ENCODE measurements around the gene MAST4.

MAST4 gene

DNA sequence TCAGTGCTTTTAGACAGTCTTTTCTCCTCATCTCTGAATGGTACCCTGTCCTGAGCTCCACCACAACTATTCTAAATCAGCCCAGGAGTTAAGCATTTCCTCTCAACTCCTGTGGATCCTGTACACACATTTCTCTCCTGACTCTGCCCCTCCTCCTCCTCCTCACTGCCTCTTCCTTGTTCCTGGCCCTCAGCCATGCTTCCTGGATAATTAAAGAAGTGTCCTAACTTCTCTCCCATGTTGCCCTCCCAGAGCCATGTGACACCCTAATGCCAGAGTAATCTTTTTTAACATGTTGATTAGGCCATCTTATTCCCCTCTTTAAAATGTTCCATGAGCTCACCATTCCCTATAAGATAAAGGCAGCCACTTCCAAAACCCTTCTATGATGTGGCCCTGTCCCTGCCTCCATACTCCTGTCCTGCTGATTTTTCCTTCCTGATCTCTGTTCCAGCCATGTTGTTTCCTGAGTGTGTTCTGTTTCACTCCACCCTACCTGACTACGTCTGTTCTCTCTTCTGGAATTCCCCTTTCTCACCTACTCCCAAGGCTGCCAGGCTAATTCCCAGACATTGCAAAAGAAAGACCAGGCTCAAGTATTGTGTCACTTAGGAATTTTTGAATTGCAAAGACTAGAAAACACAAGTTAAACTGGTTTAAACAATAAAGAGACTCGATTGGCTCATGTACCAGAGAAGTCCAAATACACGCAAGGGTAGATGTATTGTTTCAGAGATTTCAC is 295.2 kb downstream of the MAST4 start:
- in situ Hi-C loops (cut with HindIII; ENCODE audit: low sequenced_read_pairs), result no loop called here

DNA sequence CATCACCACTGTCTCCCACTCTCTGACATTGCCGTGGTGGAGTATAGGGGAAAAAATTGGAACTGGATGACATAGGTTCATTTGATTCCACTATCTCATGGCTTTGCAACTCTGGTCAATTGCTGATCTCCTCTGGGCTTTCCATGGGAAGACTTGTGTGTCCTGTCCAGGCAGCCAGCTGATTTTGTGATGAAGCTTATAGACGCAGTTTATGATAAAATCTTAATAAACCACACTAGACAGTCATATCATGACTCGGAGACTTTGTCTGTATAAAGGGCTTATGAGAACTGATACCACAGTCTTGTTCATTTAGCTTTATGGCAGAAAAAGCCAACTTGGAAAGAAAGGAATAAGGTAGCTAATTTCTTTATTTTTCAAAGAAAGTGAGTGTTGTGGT is 296.5 kb downstream of the MAST4 start:
- in situ Hi-C loops (cut with HindIII; ENCODE audit: low sequenced_read_pairs), result no loop called here

DNA sequence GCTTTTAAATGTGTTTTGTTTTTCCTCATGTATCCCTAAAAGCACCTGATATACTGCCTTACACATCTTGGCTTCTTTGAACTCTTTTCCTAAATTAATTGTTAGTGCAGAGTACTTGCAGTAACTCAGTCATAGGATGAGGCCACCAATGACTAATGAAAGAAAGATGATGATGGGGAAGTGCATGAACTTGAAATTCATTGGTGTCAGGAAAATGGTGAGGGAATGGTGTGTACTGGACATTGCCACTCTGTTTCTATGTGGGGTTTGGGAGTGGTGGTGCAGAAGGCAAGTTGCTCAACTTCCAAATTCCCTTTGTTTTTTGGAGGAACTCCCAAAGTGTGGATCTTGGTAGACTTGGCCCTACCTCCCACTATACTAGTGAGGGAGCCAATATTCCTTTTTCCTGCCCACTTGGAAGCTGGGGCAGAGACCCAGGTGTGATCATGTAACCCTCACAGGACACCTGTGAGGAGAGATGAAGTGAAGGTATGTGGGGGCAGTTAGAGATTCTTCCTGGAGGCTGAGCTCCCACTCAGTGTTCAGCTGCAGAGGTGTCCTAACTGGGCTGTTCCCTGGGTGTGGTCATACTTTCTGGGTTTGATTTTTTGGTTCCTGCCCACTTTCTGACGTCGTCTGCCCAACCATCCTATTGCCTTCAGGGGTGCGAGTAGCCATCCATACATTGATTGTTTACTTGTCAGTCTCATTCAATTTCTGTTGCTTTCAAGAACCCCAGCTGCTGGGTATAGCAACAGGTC is 298.5 kb downstream of the MAST4 start:
- in situ Hi-C loops (cut with HindIII; ENCODE audit: low sequenced_read_pairs), result no loop called here

- in situ Hi-C loops (cut with HindIII; ENCODE audit: low sequenced_read_pairs), result no loop called here
Measured at GRCh38 chr5:66896171-66896570, 300.0 kb downstream of the MAST4 start.

GRCh38 chr5:66897356-66897755 is 301.2 kb downstream of the MAST4 start:
- in situ Hi-C loops (cut with HindIII; ENCODE audit: low sequenced_read_pairs), result no loop called here

DNA sequence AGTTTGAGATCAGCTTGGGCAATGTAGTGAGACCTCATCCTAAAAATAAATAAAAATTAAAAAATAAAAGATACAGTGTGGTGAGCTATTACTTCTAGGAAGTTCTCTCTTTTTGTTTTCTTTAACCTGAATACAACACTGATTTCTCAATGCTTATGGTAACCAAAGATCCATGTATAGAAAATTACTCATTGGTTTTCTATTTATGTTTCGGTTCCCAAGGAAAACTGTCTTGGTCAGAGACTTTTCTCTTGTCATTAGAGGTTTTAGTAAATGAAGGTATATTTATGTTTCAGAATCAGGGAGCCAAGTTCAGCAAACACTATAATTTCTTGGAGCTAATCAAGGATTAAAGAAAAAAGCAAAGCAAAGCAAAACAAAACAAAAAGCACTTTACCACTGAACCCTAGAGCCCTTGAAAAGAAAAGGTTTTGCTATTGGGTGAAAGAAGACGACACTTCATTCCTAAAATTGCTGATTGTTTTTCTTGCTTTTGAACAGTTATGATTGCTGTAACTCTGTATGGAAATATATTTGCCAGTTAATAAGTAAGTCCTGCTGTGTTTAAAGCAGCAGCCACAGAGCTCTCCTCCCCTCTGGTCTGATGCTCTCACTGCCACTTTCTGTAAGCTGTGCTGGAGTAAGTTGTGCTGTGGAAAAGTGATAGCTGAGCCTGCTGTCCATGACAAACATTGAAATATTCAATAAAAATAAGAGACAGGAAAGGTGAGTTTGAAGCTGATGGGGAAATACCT is 302.2 kb downstream of the MAST4 start:
- in situ Hi-C loops (cut with HindIII; ENCODE audit: low sequenced_read_pairs), result no loop called here

DNA sequence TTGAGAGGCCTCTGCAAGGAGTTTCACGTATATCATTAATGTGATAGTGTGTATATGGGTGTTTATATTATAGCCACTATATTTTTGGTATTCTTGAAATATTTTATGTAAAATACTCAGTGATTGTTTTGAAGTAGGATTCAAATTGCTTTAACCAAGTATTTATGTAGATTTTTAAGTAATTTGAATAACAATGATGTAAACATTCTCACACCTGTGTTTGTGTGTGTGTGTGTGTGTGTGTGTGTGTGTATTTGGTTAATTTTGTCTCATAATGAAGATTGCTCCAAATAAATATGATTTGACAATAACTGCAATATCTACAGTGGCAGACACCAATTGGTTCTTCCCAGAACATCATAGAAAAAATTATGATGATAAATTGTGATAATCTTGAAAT is 307.0 kb downstream of the MAST4 start:
- in situ Hi-C loops (cut with HindIII; ENCODE audit: low sequenced_read_pairs), result no loop called here

- in situ Hi-C loops (cut with HindIII; ENCODE audit: low sequenced_read_pairs), result no loop called here
Measured at GRCh38 chr5:66903709-66904108, 307.5 kb downstream of the MAST4 start.

GRCh38 chr5:66904189-66904588 is 308.0 kb downstream of the MAST4 start:
- in situ Hi-C loops (cut with HindIII; ENCODE audit: low sequenced_read_pairs), result no loop called here

DNA sequence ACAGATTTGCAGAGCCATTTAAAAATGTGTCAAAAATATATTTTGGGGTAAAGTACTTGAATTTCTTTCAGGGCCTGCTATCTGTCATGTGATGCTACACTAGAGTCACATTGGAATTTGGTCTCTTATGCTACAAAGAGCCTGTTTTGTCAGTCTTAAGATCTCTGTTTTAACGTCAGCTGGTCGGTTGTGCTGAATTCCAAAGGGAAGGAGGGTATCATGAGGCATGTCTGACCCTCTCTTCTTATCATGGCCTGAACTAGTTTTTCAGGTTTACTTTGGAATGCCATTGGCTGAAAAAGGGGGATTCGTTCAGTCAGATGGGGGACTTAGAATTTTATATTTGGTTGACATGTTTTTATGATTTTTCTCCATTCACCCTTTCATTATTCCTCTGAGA is 309.8 kb downstream of the MAST4 start:
- in situ Hi-C loops (cut with HindIII; ENCODE audit: low sequenced_read_pairs), result no loop called here

DNA sequence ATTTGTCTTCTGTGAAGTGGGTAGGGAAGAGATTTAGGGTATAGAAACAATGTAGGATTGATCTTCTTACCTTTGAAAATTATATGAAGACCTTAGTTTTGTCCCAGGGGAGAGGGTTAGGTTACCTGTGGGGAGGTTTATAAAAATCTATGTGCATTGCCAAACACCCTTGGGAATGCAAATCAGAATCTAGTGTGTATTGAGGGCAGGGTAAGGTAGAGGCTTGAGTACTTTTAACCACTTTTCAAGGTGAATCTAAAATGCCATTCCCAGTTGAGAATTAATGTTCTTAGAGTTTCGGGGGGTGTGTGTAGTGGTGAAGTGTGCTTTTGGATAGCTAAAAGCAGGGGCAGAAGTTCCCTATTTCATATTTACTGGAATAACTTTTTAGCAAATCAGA is 312.0 kb downstream of the MAST4 start:
- in situ Hi-C loops (cut with HindIII; ENCODE audit: low sequenced_read_pairs), result no loop called here

- in situ Hi-C loops (cut with HindIII; ENCODE audit: low sequenced_read_pairs), result no loop called here
Measured at GRCh38 chr5:66909364-66909763, 313.2 kb downstream of the MAST4 start.

DNA sequence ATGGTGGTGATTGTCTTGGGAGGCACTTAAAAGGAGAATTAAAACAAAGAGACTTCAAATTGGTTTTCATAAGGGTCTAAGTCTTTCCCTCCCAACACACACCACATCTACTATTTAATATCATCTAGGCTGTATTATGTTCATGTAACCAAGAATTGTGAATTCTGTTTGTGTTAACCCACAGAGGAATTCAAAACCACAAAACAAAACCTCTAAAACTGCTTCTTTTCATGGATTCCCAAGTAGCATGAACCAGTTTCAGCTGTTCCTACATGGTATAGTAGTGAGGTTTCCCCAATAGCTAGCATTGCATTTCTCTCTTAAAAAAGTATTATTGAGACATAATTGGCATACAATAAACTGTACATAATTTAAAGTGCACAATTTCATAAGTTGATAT is 316.6 kb downstream of the MAST4 start:
- in situ Hi-C loops (cut with HindIII; ENCODE audit: low sequenced_read_pairs), result no loop called here

- in situ Hi-C loops (cut with HindIII; ENCODE audit: low sequenced_read_pairs), result no loop called here
Measured at GRCh38 chr5:66915531-66915930, 319.3 kb downstream of the MAST4 start.

DNA sequence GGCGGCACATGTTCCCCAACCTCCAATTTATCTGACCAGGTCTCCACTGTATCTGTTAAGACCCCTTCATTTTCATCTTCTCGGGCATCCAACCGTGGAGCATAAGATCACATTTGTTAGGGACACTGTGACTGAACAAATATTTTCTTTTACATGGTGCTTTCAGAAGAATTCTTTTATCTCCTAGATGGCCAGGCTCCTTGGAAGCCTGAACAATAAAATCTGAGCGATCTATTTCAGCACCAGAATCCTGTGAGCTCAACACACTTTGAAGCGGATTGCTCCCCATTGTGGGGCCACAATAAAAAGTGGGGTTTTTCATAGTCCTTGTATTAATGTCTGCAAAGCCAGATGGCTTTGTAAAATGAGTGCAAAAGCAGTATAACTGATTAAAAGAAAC is 326.7 kb downstream of the MAST4 start:
- in situ Hi-C loops (cut with HindIII; ENCODE audit: low sequenced_read_pairs), result no loop called here

GRCh38 chr5:66923457-66923856 is 327.3 kb downstream of the MAST4 start:
- in situ Hi-C loops (cut with HindIII; ENCODE audit: low sequenced_read_pairs), result no loop called here

- in situ Hi-C loops (cut with HindIII; ENCODE audit: low sequenced_read_pairs), result no loop called here
Measured at GRCh38 chr5:66923922-66924321, 327.7 kb downstream of the MAST4 start.

DNA sequence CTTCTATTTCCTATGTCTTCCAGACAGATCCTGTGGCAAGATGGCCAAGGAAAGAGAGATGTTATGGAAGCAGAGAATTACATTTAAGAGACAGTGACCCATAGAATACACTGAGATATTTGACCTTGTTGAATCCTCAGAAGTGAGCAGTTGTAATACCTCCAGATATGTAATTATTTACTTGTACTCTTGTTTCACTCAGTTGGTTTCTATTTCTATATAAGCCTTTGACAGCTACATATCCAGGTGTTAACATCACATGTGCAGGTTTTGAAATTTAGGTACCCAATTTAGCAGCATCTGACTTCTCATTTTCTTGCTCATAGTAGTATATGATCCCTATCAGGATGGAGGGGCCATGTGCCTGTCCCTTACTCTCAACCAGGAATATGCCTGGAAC is 330.9 kb downstream of the MAST4 start:
- in situ Hi-C loops (cut with HindIII; ENCODE audit: low sequenced_read_pairs), result no loop called here

- in situ Hi-C loops (cut with HindIII; ENCODE audit: low sequenced_read_pairs), result no loop called here
Measured at GRCh38 chr5:66929281-66929680, 333.1 kb downstream of the MAST4 start.

DNA sequence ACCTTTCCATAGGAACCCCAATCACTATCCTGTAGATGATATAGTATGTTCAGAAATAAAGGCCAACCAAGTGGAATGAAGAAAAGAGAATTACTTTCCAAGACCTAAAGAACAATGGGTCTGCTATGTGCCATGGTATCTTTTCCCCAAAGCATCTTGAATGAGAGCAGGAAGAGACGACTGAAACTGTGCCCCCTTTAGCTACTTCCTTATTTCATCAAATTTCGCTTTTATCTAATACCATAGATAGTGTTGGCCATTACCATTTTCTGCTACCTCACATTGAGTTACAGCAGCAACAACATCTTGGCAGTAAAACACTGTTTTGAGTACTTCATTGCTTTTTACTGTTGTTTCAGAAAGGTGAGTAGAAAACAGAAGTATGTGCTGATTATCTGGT is 333.8 kb downstream of the MAST4 start:
- in situ Hi-C loops (cut with HindIII; ENCODE audit: low sequenced_read_pairs), result no loop called here

GRCh38 chr5:66931651-66932050 is 335.5 kb downstream of the MAST4 start:
- in situ Hi-C loops (cut with HindIII; ENCODE audit: low sequenced_read_pairs), result no loop called here

GRCh38 chr5:66932457-66932856 is 336.3 kb downstream of the MAST4 start:
- in situ Hi-C loops (cut with HindIII; ENCODE audit: low sequenced_read_pairs), result no loop called here
